ENCODE results near the gene RNF223. TPM values are rescaled to one million over a fixed set of nuclear protein-coding genes. Genes with fewer than 3 reads are reported as not detected.

RNF223 gene
- total and polyA plus RNA-seq, 2 of the 13 experiments (the other 11 are each of a cell fraction or from before 2014, with no cell fraction given) = 0.03 TPM; not detected in 1

GRCh38 chr1:1037366-1038327 lies 36.5 kb downstream of the RNF223 start (continued):
- TF ChIP-seq ZNF337 (CRISPR knock-in tag; IDR thresholded peaks at IDR 0.05; ENCODE audit: borderline replicate concordance, low read depth) = no peak
- no peak for TF ChIP-seq TRIM22 (IDR thresholded peaks at IDR 0.05)
- TF ChIP-seq ZNF543 (CRISPR knock-in tag; IDR thresholded peaks at IDR 0.05) = no peak
- TF ChIP-seq MZF1 (CRISPR knock-in tag; IDR thresholded peaks at IDR 0.05; ENCODE audit: borderline replicate concordance) = no peak
- TF ChIP-seq CREB1 (IDR thresholded peaks at IDR 0.05) = no peak
- TF ChIP-seq CREB1 (CRISPR knock-in tag; IDR thresholded peaks at IDR 0.05) = no peak
- TF ChIP-seq SNAPC2 (CRISPR knock-in tag; IDR thresholded peaks at IDR 0.05) = no peak
- TF ChIP-seq ZNF800 (CRISPR knock-in tag; IDR thresholded peaks at IDR 0.05) = no peak
- TF ChIP-seq DPF2 (CRISPR knock-in tag; IDR thresholded peaks at IDR 0.05; ENCODE audit: borderline replicate concordance, low read depth) = 0 out of 2 replicates have a peak, but pooled peaks have one; percentile 12
- no peak for TF ChIP-seq MYPOP (CRISPR knock-in tag; IDR thresholded peaks at IDR 0.05)
- TF ChIP-seq ZNF883 (CRISPR knock-in tag; IDR thresholded peaks at IDR 0.05; ENCODE audit: not compliant biosample characterization) = peak; percentile 29
- TF ChIP-seq ZNF83 (CRISPR knock-in tag; IDR thresholded peaks at IDR 0.05; ENCODE audit: borderline replicate concordance) = no peak
- TF ChIP-seq SMARCC2 (IDR thresholded peaks at IDR 0.05) = no peak
- TF ChIP-seq REPIN1 (CRISPR knock-in tag; IDR thresholded peaks at IDR 0.05; ENCODE audit: borderline replicate concordance, low read depth) = peak; percentile 55; the same call in 1 of the 2 replicates
- 0 out of 2 replicates have a peak, but pooled peaks have one; percentile 51 for TF ChIP-seq ZNF547 (CRISPR knock-in tag; IDR thresholded peaks at IDR 0.05)
- peak; percentile 83 for TF ChIP-seq NR2C2 (CRISPR knock-in tag; IDR thresholded peaks at IDR 0.05; ENCODE audit: borderline replicate concordance)
- TF ChIP-seq HOXA3 (CRISPR knock-in tag; IDR thresholded peaks at IDR 0.05) = peak; percentile 69
- no peak for TF ChIP-seq ZNF101 (CRISPR knock-in tag; IDR thresholded peaks at IDR 0.05; ENCODE audit: borderline replicate concordance, low read depth)
- TF ChIP-seq SAP130 (CRISPR knock-in tag; IDR thresholded peaks at IDR 0.05; ENCODE audit: low read depth) = peak; percentile 71
- no peak for TF ChIP-seq ZNF550 (CRISPR knock-in tag; IDR thresholded peaks at IDR 0.05; ENCODE audit: borderline replicate concordance)
- TF ChIP-seq TFAP4 (IDR thresholded peaks at IDR 0.05; ENCODE audit: borderline replicate concordance, low read depth) = peak; percentile 91; the same call in 1 of the 2 replicates
- 0 out of 2 replicates have a peak, but pooled peaks have one; percentile 31 for TF ChIP-seq NCOR1 (IDR thresholded peaks at IDR 0.05; ENCODE audit: borderline replicate concordance, low read length)
- no peak for TF ChIP-seq IRF1 (CRISPR knock-in tag; IDR thresholded peaks at IDR 0.05; ENCODE audit: low read depth)

All from HepG2 (cell line).